Left forelimb (tissue), 1 donor: ENCODE results near the gene OR8G1.
"Not testable (repeated sequence)": the region's sequence is repeated elsewhere in the genome, so short reads cannot be mapped to it uniquely, and the experiment has no call there.

Experiments used
- DNase-seq: peaks from one replicate; pipeline ENCODE4 v3.0.0-alpha.2; 2018; ENCODE audit warnings: low spot score

Gene OR8G1, protein sequence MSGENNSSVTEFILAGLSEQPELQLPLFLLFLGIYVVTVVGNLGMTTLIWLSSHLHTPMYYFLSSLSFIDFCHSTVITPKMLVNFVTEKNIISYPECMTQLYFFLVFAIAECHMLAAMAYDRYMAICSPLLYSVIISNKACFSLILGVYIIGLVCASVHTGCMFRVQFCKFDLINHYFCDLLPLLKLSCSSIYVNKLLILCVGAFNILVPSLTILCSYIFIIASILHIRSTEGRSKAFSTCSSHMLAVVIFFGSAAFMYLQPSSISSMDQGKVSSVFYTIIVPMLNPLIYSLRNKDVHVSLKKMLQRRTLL

DNA sequence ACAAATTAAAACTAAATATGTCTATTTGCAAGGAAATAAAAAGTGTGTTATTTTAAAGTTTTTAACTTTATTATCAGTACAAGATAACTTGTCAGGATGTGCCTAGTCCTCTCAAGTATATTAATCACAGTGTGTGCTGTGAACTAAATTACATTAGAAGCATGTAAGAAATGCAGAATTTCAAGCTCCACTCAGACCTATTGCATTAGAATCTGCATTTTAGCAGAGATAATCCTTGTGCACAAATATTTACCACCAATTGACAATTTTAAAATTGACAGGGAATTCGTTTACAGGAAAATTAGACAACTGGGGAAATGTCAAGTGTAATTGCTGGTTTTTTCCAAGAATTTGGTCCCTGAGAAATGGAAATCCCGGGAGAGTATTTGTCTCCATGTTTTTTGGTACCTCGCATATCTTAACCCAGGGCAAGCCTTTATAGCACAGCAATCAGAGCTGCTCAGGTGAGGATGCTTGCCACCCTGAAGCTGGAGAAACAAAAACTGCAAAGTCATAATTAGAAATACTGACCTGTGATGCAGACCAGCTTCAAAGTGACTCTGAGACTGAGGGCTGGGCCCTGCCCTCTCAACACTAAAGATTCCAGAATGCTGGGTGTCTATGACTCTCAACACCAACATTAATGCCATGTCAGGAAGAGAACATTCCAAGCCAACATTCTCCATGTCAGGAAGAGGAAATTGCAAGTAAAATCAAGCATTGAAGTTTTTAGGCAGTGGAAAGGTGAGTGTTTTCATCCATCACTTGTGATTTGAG is at the start of gene OR8G1:
TSS of gene OR8G1 (plus strand) at position 475 of the 777 bp plus-strand sequence. CDS start 8,581 bp downstream, outside the sequence.
- DNase-seq = no peak

DNA sequence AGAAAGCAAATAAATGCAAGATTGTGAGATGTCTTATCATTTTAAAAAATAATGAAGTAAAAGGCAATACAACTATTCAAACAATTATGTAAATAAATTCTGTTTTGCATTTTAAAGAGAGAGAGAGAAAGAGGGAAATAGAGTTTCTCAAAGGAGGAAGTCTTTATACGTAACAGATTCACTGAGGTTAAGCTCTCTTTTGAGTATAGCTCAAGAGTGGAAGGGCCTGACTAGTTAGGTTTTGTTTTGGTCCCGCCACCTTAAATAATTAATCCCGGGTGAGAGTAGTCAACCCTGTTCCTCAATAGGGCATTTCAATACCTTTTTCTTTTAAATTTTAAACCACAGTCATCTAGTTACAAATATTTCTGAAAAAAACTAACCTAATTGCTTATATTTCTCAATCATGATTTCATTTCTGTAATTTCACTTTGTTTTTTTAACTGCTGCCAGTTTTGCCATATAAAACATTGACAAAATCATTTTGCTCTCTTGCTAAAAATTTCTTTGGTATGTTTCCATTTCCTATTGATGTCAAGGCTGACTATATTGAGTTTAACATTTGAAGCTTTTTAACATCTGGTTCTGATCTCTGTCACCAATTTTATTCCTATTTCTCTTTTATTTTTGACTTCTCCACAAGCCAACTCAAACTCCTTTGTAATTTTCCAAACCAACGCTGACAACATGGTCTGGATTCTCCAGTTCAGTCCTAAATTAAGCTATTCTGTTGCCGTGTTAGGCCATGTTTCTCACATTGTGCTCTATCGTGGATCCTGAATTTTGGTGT is 47.5 kb upstream of the OR8G1 start:
- DNase-seq = no peak

DNA sequence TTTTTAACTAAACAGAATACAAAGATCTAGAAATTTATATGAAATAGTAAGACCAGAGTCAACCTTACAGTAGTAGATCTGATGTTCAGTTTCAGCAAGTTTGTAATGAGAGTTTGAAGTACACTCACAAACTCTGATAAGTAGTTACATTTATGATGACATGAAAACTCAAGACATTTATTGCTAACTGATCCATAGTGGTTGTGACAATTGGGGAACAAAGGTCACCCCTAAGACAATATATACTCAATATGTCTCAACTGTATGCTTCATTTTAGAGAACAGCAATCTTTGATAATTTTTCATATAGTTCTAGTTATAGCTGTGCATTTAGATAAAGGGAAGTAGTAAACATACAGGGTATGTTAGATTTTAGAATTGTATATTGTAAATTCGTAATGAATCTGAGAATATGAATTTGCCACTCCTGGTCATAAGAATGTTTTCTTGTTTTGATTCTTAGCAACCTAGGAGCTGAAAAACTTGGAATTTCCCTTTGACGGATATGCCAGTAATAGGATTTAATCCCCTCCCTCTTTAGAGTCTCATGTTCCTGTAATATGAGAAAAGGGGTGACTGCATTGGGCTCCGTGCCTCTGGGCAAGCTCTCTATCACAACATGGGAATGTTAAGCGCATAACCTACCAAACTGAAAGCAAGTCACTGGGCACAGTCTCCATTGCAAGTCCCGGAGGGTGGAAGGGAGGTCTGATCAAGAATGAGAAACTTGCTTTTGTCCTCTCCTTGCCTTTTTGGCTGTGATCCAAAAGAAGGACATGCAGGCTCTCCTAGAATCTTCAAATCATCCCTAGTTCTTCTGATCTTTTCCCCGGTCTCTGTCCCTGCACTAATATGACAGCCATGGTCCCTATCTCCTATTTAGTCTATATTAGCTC is 46.4 kb upstream of the OR8G1 start:
- no peak for DNase-seq

DNA sequence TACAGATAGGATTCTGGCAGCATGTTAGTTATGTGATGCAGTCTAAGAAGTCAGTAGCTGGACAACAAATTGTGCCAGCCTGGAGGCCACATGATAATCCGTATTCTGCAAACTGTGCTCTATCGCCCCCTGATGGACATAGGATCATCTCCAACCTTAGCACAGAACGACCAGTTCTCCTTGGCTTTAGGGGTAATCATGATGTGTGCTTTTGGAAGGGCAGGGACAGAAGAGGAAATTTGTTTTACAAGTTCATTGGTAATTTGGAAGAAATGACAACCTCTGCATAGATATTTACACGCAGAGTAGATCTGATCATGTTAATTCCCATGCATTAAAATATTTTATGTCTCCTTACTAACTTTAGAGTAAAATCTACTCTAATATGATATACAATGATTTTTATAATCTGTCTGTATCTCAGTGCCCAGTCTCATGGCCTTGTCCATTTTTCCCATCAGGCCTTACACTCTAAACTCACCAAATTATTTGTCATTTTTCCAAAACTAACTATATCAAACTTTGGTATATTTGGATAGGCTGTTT is 45.6 kb upstream of the OR8G1 start:
- no peak for DNase-seq

DNA sequence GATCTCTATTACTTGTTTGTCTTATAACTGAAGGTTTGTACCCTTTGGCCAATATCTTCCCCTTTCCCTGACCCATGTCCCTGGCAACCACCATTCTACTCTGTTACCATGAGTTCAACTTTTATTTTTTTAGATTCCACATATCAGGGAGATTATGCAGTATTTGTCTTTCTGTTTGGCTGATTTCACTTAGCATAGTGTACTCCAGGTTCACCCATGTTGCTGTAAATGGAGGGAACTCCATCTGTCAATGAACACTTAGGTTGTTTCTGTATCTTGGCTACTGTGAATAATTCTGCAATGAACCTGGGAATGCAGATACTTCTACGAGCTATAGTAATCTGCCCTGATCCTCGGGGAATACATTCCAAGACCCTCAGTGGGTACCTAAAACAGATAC is 42.9 kb upstream of the OR8G1 start:
- no peak for DNase-seq

GRCh38 chr11:124198897-124199296 is 42.0 kb upstream of the OR8G1 start:
- DNase-seq = no peak

DNA sequence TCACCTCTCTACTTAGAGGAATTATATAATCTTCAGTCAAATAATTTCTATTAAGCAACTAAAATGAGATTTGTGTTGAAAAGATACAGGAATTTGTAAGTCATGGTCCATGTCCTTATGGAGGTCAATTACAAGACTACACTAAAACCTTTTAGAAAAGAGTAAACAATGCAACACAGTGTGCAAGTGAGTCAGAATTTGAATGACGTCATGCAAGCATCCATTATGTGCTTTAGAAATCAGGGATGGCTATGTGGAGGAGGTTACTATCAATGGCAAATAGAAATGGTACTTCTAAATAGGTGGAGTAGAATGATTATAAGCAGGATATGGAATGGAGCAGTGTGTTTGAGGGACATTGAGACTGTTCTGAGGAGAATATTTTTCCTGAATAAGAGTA is 41.2 kb upstream of the OR8G1 start:
- no peak for DNase-seq

DNA sequence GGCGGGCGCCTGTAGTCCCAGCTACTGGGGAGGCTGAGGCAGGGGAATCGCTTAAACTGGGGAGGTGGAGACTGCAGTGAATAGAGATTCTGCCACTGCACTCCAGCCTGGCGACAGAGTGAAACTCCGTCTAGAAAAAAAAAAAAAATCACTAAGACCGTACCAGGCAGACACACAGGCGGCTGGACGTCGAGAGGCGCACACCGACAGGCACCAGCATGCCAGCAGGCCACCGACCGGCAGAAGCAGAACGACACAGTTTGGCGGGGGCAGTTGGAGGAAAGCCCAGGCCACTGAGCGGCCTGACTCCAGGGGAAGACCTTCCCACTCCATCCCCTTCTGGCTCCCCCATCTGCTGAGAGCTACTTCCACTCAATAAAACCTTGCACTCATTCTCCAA is 40.2 kb upstream of the OR8G1 start:
- no peak for DNase-seq

DNA sequence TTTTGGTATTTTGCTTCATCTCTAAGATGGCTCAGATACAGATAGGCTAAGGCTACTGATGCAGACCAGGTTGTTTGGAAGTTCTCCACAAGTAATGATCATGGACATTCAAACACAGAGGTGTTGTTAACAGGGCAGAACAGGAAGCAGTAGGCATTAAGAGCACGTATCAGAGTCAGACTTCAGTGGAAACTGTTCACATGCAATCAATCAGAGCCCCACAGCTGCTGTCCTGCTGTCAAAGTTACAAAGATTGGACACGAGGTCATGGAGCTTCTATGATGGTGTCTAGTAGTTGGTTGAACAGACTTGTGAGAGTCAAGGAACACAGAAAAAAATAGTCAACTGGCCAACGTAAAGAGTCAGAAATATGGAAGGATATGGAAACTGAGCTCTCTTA is 37.9 kb upstream of the OR8G1 start:
- no peak for DNase-seq

DNA sequence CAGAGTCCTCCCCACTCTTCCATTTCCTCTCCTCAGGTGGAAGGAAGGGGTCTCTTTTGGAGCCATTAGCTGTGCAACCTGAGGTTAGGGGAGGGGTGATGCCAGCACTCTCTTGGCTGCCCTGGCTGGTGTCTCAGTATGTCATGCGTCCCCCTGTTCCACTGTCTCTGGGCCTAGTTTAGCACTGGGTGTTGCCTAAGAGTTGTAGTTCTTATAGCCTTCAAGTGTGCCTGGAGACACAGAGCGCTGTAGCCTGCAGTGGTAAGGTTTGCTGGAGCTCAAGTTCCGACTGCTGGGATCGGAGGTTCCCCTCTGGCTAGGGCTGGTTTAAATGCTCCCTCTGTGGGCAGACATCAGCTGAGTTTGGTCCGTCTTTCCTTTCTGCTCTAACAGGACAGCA is 36.9 kb upstream of the OR8G1 start:
- DNase-seq = no peak

DNA sequence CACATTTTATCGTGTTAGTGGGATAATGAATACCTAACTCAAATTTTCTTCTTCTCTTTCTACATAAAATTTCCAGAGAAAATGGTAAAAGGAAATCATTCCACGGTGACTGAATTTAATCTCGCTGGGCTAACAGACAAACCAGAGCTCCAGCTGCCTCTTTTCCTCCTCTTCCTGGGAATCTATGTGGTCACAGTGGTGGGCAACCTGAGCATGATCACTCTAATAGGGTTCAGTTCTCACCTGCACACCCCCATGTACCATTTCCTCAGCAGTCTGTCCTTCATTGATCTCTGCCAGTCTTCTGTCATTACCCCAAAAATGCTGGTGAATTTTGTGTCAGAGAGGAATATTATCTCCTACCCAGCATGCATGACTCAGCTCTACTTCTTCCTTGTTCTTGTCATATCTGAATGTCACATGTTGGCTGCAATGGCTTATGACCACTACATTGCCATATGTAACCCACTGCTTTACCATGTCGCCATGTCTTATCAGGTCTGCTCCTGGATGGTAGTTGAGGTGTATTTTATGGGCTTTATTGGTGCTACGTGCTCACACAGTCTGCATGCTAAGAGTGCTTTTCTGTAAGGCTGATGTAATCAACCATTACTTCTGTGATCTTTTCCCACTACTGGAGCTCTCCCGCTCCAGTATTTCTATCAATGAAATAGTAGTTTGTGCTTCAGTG is 33.6 kb upstream of the OR8G1 start:
- no peak for DNase-seq

- no peak for DNase-seq
Measured at GRCh38 chr11:124209824-124210357, 31.0 kb upstream of the OR8G1 start.

GRCh38 chr11:124210421-124210820 is 30.5 kb upstream of the OR8G1 start:
- no peak for DNase-seq

DNA sequence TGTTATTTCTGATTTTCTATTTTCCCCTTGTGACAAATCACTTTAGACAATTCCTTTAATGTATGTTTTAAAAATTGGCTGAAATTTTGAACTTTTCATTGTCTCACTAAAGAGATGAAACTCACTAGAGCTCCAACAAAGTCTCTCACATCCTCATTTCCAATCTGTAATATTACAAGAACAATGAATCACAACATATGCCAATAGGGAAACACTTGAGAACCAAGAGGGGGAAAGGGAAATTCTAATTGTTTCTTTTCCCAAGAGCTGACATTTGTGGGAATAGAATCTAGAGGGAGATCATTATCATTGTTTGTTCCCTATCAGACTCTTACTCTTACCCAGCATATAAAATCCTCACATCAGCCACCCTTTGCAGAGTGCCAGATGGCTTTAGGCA is 29.6 kb upstream of the OR8G1 start:
- DNase-seq = no peak

DNA sequence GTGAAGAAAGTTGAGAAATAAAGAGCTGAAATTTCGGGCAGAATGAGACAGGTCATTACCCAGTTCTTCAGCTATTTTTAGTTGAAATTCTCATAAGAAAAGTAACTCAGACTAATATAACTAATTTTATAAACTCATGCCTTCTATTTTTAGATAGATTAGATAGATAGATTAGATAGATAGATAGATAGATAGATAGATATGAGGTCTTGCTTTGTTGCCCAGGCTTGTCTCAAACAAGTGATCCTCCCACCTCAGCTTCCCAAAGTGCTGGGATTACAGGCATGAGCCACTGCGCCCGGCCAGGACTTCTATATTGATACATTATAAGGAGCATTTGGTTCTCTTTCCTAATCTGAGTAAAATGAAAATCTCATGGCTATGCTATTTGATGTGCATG is 26.9 kb upstream of the OR8G1 start:
- DNase-seq = no peak

DNA sequence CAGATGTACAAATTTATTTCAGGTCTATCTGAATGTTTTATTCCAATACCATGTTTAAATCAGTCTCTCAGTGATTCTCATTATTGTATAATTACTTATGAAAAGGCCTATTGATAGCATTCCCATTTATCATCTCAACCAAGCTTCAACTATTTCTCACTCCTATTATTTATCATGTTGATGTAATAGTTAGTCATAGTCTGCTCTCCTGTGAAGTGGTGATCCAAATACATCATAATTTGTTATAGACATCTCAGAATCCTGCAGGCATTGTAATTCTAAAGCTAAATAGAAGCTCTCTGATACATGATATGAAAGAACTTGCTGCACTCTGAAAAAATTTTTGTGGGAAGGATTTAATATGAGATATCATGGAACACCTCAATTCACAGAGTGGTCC is 21.8 kb upstream of the OR8G1 start:
- DNase-seq = no peak

DNA sequence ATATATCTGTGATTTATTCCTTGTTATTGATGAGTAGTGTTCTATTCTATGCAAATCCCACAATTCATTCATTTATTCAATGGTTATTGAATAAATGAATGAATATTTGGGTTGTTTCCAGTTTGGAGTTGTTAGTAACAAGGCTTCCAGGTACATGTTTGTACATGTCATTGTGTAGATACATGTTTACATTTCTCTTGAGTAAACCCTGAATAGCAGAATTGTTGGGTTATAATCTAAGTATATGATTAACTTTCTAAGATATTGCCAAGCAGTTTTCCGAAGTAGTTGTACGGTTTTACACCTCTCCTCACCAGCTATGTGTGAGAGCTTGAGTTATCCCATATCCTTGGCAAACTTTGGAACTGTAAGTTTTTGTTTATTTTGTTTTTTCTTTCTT is 18.5 kb upstream of the OR8G1 start:
- no peak for DNase-seq

GRCh38 chr11:124224618-124225423 is 16.1 kb upstream of the OR8G1 start:
- not testable (repeated sequence) for DNase-seq

- no peak for DNase-seq
Measured at GRCh38 chr11:124225471-124225870, 15.4 kb upstream of the OR8G1 start.

DNA sequence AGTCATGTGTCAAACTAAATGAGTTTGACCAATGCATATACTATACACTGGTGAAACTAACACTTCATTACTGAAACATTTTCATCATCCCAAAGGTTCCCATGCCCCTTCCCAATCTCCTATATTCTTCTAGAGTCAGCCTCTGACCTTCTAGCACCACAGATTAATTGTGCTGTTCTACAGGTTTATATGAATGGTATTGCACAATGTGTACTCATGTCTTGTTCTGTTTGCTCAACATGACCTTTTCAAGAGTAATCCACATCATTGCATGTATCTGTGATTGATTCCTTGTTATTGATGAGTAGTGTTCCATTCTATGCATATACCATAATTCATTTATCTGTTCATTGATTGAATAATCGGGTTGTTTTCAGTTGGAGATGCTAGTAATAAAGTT is 7.5 kb upstream of the OR8G1 start:
- no peak for DNase-seq
